Gastrocnemius medialis (tissue), 4 donors: ENCODE results near the gene ADORA2B. TPM values are rescaled to one million over a fixed set of nuclear protein-coding genes. Genes with fewer than 3 reads are reported as not detected.

Experiments used
- ATAC-seq, 2 donors: fragments of 150-250 bp; one replicate each; pipeline ENCODE4 v1.9.1; 2016
- DNase-seq, 2 donors: peaks; one replicate each; pipeline ENCODE4 v3.0.0-alpha.2; 2019
- H3K27ac ChIP-seq, 4 donors: fragments of 200-600 bp; sonication (generic); 1 replicate in 1 of 4; 2 replicates in 3 of 4; pipeline ENCODE4 v1.5.1; 2016 to 2018; ENCODE audit warnings: mild to moderate bottlenecking in 2 of 4, moderate library complexity in 1 of 4
- H3K27me3 ChIP-seq, 3 donors: fragments of 200-600 bp; sonication (generic) in 2 of 3; 1 replicate in 1 of 3; 2 replicates in 2 of 3; pipeline versions ENCODE4 v1.5.1 to v1.6.0; 2016 to 2019; ENCODE audit warnings: mild to moderate bottlenecking in 1 of 3, moderate library complexity in 1 of 3
- H3K36me3 ChIP-seq, 2 donors: fragments of 200-600 bp; sonication (generic) in 1 of 2; one replicate each; pipeline ENCODE4 v1.5.1; 2017 to 2018
- H3K4me1 ChIP-seq, 2 donors: fragments of 200-600 bp; sonication (generic) in 1 of 2; one replicate each; pipeline ENCODE4 v1.5.1; 2016 to 2017; ENCODE audit warnings: mild to moderate bottlenecking in 2 of 2
- H3K4me3 ChIP-seq, 4 donors: fragments of 200-600 bp; sonication (generic) in 3 of 4; 1 replicate in 1 of 4; 2 replicates in 3 of 4; pipeline ENCODE4 v1.5.1; 2016 to 2019; ENCODE audit warnings: mild to moderate bottlenecking in 2 of 4
- H3K9me3 ChIP-seq, 3 donors: fragments of 200-600 bp; sonication (generic) in 2 of 3; 1 replicate in 1 of 3; 2 replicates in 2 of 3; pipeline ENCODE4 v1.5.1; 2016 to 2019
- POLR2A ChIP-seq, 2 donors: fragments of 450-650 bp; IDR thresholded peaks; one replicate each; pipeline ENCODE4 v1.6.1; 2017; ENCODE audit warnings: antibody characterized with exemption in 2 of 2, mild to moderate bottlenecking in 2 of 2, moderate library complexity in 2 of 2
- in situ Hi-C, 4 donors: fragments of 200-750 bp; cut with MboI; loops; one replicate each; pipeline versions ENCODE4 v1.15.0 to v1.8.0; 2017; ENCODE audit warnings: low sequenced_read_pairs in 4 of 4
- intact Hi-C: fragments of 100-400 bp; cut with DNase I; formaldehyde crosslinking; loops from one replicate; pipeline ENCODE4 v1.15.1; 2023; ENCODE audit warnings: low total_unique reads
- total RNA-seq, 4 donors: library from RNA; depleted of rRNA; stranded (reverse); fragments of >200 nt; gene quantifications; one replicate each; pipeline versions ENCODE4 v1.1.0 to v1.2.3, GENCODE V29; 2016
- TF ChIP-seq, protein P1 (sequence below), 5 experiments: fragments of 450-650 bp in 3 of 5; fragments of 200-600 bp in 2 of 5; sonication (generic) in 2 of 5; IDR thresholded peaks in 4 of 5; conservative IDR thresholded peaks in 1 of 5; 1 replicate in 4 of 5; 2 replicates in 1 of 5; pipeline ENCODE4 v1.5.1; 2016 to 2019; ENCODE audit warnings: antibody characterized with exemption in 5 of 5, mild to moderate bottlenecking in 3 of 5, moderate library complexity in 3 of 5

Gene ADORA2B
- total RNA-seq, 4 donors from 2014 or later = 0.25 to 1.4 TPM; not detected in 2

GRCh38 chr17:16007439-16007838, 62.5 kb downstream of the ADORA2B start:
- Histone ChIP-seq H3K27ac (peak overlapping the region; percentile 2 to 49 (median 40)), H3K27me3 (no peaks in the 10 kb centered on the region), H3K4me3 (no peak overlapping the region), H3K9me3 (no peaks in the 10 kb centered on the region), H3K36me3 (peaks cover 0 to 80% of the 10 kb centered on the region in 2 donors), H3K4me1 (peaks cover 0 to 7% of the 10 kb centered on the region in 2 donors)
- ATAC-seq (peak; percentile 69 to 71), DNase-seq (no peak)
- intact Hi-C loops (loop anchor here (10.0 kb wide), 1 partner anchor 347 kb away; the partner anchor contains the start of gene CENPV), in situ Hi-C loops (no loop called here)
- TF ChIP-seq, protein P1, sequence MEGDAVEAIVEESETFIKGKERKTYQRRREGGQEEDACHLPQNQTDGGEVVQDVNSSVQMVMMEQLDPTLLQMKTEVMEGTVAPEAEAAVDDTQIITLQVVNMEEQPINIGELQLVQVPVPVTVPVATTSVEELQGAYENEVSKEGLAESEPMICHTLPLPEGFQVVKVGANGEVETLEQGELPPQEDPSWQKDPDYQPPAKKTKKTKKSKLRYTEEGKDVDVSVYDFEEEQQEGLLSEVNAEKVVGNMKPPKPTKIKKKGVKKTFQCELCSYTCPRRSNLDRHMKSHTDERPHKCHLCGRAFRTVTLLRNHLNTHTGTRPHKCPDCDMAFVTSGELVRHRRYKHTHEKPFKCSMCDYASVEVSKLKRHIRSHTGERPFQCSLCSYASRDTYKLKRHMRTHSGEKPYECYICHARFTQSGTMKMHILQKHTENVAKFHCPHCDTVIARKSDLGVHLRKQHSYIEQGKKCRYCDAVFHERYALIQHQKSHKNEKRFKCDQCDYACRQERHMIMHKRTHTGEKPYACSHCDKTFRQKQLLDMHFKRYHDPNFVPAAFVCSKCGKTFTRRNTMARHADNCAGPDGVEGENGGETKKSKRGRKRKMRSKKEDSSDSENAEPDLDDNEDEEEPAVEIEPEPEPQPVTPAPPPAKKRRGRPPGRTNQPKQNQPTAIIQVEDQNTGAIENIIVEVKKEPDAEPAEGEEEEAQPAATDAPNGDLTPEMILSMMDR (IDR thresholded peaks at IDR 0.05 in 4 of 5, conservative IDR thresholded peaks at IDR 0.05 in 1 of 5) = no peak
- no peak for TF ChIP-seq POLR2A (IDR thresholded peaks at IDR 0.05)

DNA sequence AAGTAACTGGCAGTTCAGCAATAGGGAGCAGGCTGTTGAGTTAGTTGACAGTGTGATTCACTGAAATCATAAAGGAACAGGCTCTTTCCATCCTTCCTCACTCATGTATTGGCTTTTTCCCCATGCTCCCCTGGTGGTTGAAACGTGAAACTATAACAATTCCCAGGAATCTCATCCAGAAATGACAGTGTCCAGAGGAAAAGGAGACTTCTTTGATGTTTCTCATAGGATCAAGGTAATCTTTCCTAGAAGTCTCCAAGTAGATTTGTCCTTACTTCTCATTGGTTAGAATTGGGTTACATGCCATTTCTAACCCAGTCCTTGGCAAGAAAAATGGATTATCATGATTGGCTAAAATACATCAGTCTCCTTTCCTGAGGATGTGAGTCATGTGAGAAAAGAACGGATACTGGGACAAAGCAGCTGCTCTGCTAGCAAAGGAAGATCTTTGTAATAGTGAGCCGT, 69.0 kb downstream of the ADORA2B start:
- ATAC-seq (peak in 1 of 2 donors; percentile 28), DNase-seq (no peak)
- in situ Hi-C loops (no loop called here), intact Hi-C loops (no loop called here)
- Histone ChIP-seq H3K27me3 (no peaks in the 10 kb centered on the region), H3K36me3 (peaks cover 0 to 25% of the 10 kb centered on the region in 2 donors), H3K27ac (peak overlapping the region; percentile 17 to 46 (median 38)), H3K9me3 (no peaks in the 10 kb centered on the region), H3K4me1 (peaks cover 7 to 12% of the 10 kb centered on the region in 2 donors), H3K4me3 (no peak overlapping the region)
- TF ChIP-seq, protein P1 (IDR thresholded peaks at IDR 0.05 in 4 of 5, conservative IDR thresholded peaks at IDR 0.05 in 1 of 5) = peak; percentile 15 to 46 (median 21)
- TF ChIP-seq POLR2A (IDR thresholded peaks at IDR 0.05) = no peak

DNA sequence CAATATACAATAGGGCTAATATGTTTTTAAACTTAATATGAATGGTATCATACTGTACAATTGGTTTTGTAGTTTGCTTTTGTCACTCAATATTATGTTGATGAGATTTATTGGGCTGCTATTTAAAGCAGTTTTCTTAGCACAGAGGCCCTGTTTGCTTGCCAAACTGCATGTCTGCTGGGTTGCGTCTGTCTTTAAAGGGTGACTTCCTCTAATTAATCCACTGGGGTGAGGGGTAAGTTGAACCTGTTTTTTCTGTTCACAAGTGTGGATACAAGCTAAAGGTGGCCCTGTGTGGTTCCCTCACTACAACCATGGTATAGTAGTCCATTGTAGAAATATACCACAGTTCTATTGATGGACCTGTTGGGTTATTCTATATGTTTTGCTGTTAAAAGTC, 74.4 kb downstream of the ADORA2B start:
- in situ Hi-C loops = no loop called here
- peaks cover 19 to 27% of the 10 kb centered on the region in 2 donors for H3K4me1 ChIP-seq
- H3K4me3 ChIP-seq = no peak overlapping the region
- H3K27me3 ChIP-seq = no peaks in the 10 kb centered on the region
- H3K36me3 ChIP-seq = peaks cover 0 to 18% of the 10 kb centered on the region in 2 donors
- peak overlapping the region in 3 of 4 donors; percentile 2 to 32 (median 16) for H3K27ac ChIP-seq
- no peak for ATAC-seq
- intact Hi-C loops = no loop called here
- TF ChIP-seq, protein P1 (IDR thresholded peaks at IDR 0.05 in 4 of 5, conservative IDR thresholded peaks at IDR 0.05 in 1 of 5) = no peak
- no peak for TF ChIP-seq POLR2A (IDR thresholded peaks at IDR 0.05)
- no peaks in the 10 kb centered on the region for H3K9me3 ChIP-seq
- no peak for DNase-seq

GRCh38 chr17:16023881-16024280, 79.0 kb downstream of the ADORA2B start:
- DNase-seq = no peak
- no peak for ATAC-seq
- H3K4me3 ChIP-seq = no peak overlapping the region
- in situ Hi-C loops (no loop called here), intact Hi-C loops (no loop called here)
- no peaks in the 10 kb centered on the region for H3K27me3 ChIP-seq
- H3K9me3 ChIP-seq = no peaks in the 10 kb centered on the region
- H3K27ac ChIP-seq = peak overlapping the region in 1 of 4 donors; percentile 30
- TF ChIP-seq, protein P1 (IDR thresholded peaks at IDR 0.05 in 4 of 5, conservative IDR thresholded peaks at IDR 0.05 in 1 of 5) = no peak
- no peak for TF ChIP-seq POLR2A (IDR thresholded peaks at IDR 0.05)
- H3K36me3 ChIP-seq = peaks cover 0 to 42% of the 10 kb centered on the region in 2 donors
- peaks cover 18 to 34% of the 10 kb centered on the region in 2 donors for H3K4me1 ChIP-seq

GRCh38 chr17:16025202-16025601, 80.3 kb downstream of the ADORA2B start:
- intact Hi-C loops = no loop called here

More at GRCh38 chr17:16025202-16025601, 80.3 kb downstream of the ADORA2B start:
- H3K36me3 ChIP-seq = peaks cover 0 to 55% of the 10 kb centered on the region in 2 donors
- ATAC-seq (no peak), DNase-seq (no peak)
- no peaks in the 10 kb centered on the region for H3K27me3 ChIP-seq
- H3K4me3 ChIP-seq = no peak overlapping the region
- in situ Hi-C loops = no loop called here
- H3K27ac ChIP-seq = no peak overlapping the region
- H3K9me3 ChIP-seq = no peaks in the 10 kb centered on the region
- TF ChIP-seq, protein P1 (IDR thresholded peaks at IDR 0.05 in 4 of 5, conservative IDR thresholded peaks at IDR 0.05 in 1 of 5) = no peak
- TF ChIP-seq POLR2A (IDR thresholded peaks at IDR 0.05) = no peak
- peaks cover 13 to 29% of the 10 kb centered on the region in 2 donors for H3K4me1 ChIP-seq
